Measurements from ENCODE around the gene IQGAP2.

- TF ChIP-seq GATA2 (IDR thresholded peaks at IDR 0.05; ENCODE audit: low read depth, low read length) = no peak
- TF ChIP-seq GATA3 (IDR thresholded peaks at IDR 0.05; ENCODE audit: low read depth, low read length) = no peak
Observed at GRCh38 chr5:76499507-76500161, 96.5 kb downstream of the IQGAP2 start.

All from SH-SY5Y (cell line).